Prostate gland (tissue), 2 donors: ENCODE measurements around the gene NODAL.

Experiments
- CTCF ChIP-seq, 4 experiments: fragments of 200-600 bp in 2 of 4; fragments of 450-650 bp in 2 of 4; sonication (generic) in 2 of 4; IDR thresholded peaks; 1 replicate in 3 of 4; 2 replicates in 1 of 4; pipeline ENCODE4 v1.5.1; 2016 to 2019; ENCODE audit warnings: antibody characterized with exemption in 4 of 4, mild to moderate bottlenecking in 2 of 4, moderate library complexity in 2 of 4
- POLR2AphosphoS5 ChIP-seq: sonication (generic); formaldehyde crosslinking; IDR thresholded peaks from one replicate; pipeline ENCODE4 v1.6.1; 2017; ENCODE audit warnings: antibody characterized with exemption

GRCh38 chr10:70396140-70396539 lies 45.3 kb downstream of the NODAL start:
- TF ChIP-seq CTCF (IDR thresholded peaks at IDR 0.05) (no peak), POLR2AphosphoS5 (no peak)
